Activated T-cell treated with anti-CD3 and anti-CD28 coated beads for 1 hour (primary cell): ENCODE measurements around the gene DCTD.

Experiments used
- DNase-seq: peaks from one replicate; pipeline ENCODE4 v3.0.0-alpha.2; 2020; ENCODE audit warnings: low read depth

DCTD gene

GRCh38 chr4:182893047-182893446, 24.1 kb downstream of the DCTD start:
- no peak for DNase-seq

GRCh38 chr4:182890202-182890601, 27.0 kb downstream of the DCTD start:
- no peak for DNase-seq

GRCh38 chr4:182888891-182889290, 28.3 kb downstream of the DCTD start:
- no peak for DNase-seq

GRCh38 chr4:182886768-182887167, 30.4 kb downstream of the DCTD start:
- DNase-seq: no peak

GRCh38 chr4:182886205-182886604, 31.0 kb downstream of the DCTD start:
- no peak for DNase-seq

GRCh38 chr4:182885738-182886077, 31.5 kb downstream of the DCTD start:
- DNase-seq: no peak

GRCh38 chr4:182885022-182885737, 32.0 kb downstream of the DCTD start:
- no peak for DNase-seq

GRCh38 chr4:182884040-182884439, 33.1 kb downstream of the DCTD start:
- DNase-seq: no peak

- no peak for DNase-seq
Measured at GRCh38 chr4:182883351-182883750, 33.8 kb downstream of the DCTD start.

GRCh38 chr4:182881914-182882313, 35.3 kb downstream of the DCTD start:
- DNase-seq: no peak

- no peak for DNase-seq
Measured at GRCh38 chr4:182880387-182881356, 36.5 kb downstream of the DCTD start.

- DNase-seq: no peak
Measured at GRCh38 chr4:182879913-182880312, 37.3 kb downstream of the DCTD start.

GRCh38 chr4:182878633-182879495, 38.3 kb downstream of the DCTD start:
- no peak for DNase-seq

- DNase-seq: no peak
Measured at GRCh38 chr4:182877326-182877883, 39.8 kb downstream of the DCTD start.

GRCh38 chr4:182876427-182876826, 40.8 kb downstream of the DCTD start:
- DNase-seq: no peak

- DNase-seq: no peak
Measured at GRCh38 chr4:182875453-182876405, 41.5 kb downstream of the DCTD start.

- DNase-seq: no peak
Measured at GRCh38 chr4:182874797-182875345, 42.3 kb downstream of the DCTD start.

- DNase-seq: no peak
Measured at GRCh38 chr4:182874304-182874751, 42.9 kb downstream of the DCTD start.

- DNase-seq: no peak
Measured at GRCh38 chr4:182873726-182874125, 43.5 kb downstream of the DCTD start.

- DNase-seq: no peak
Measured at GRCh38 chr4:182873289-182873688, 43.9 kb downstream of the DCTD start.
